Measurements from ENCODE around the gene WDR87. TPM values are rescaled to one million over a fixed set of nuclear protein-coding genes. Genes with fewer than 3 reads are reported as not detected.

WDR87 gene
- total RNA-seq, 1 experiment from 2014 or later, result not detected

GRCh38 chr19:37874784-37875183, 31.6 kb downstream of the WDR87 start:
- Histone ChIP-seq H4K20me1 (ENCODE audit: insufficient read depth) (no peaks in the 10 kb centered on the region), H3K36me3 (ENCODE audit: low read depth) (no peaks in the 10 kb centered on the region), H3F3A (ENCODE audit: insufficient read depth, low read depth) (no peaks in the 10 kb centered on the region), H3K9me3 (ENCODE audit: insufficient read depth, low read depth) (0 out of 2 replicates have a peak, but pooled peaks cover 3% of the 10 kb centered on the region), H3K4me2 (no peak overlapping the region), H3K9me2 (ENCODE audit: insufficient read depth) (no peaks in the 10 kb centered on the region), H3K27me3 (ENCODE audit: insufficient read depth, low read depth) (peaks cover 25% of the 10 kb centered on the region), H3K27ac (no peak overlapping the region), H3K4me3 (no peak overlapping the region), H2AFZ (no peak overlapping the region), H3K4me1 (replicated peaks; ENCODE audit: insufficient read depth) (no peaks in the 10 kb centered on the region), H3K79me2 (ENCODE audit: low read depth) (no peaks in the 10 kb centered on the region)
- TF ChIP-seq CTCF (conservative IDR thresholded peaks at IDR 0.05), result no peak
- no peak for TF ChIP-seq EZH2 (IDR thresholded peaks at IDR 0.05; ENCODE audit: low read depth)
- DNase-seq, result no peak
- intact Hi-C loops (cut with micrococcal nuclease; ENCODE audit: unreplicated experiment), result no loop called here
- BruUV-seq (replicated peaks), result no TSS peak
- ChIA-PET POLR2A (ENCODE audit: unreplicated experiment) (no interaction called here), CTCF (no interaction called here)

- no peak for TF ChIP-seq CTCF (conservative IDR thresholded peaks at IDR 0.05)
- TF ChIP-seq EZH2 (IDR thresholded peaks at IDR 0.05; ENCODE audit: low read depth), result no peak
- intact Hi-C loops (cut with micrococcal nuclease; ENCODE audit: unreplicated experiment), result no loop called here
- CTCF ChIA-PET, result no interaction called here
These were observed 34.0 kb downstream of the WDR87 start for GRCh38 chr19:37872383-37872782.

GRCh38 chr19:37869766-37870340, 36.5 kb downstream of the WDR87 start:
- POLR2A ChIA-PET (ENCODE audit: unreplicated experiment), result no interaction called here
- intact Hi-C loops (cut with micrococcal nuclease; ENCODE audit: unreplicated experiment), result no loop called here
- BruUV-seq (replicated peaks), result no TSS peak

More at GRCh38 chr19:37872383-37872782, 34.0 kb downstream of the WDR87 start:
- no peaks in the 10 kb centered on the region for H3F3A ChIP-seq (ENCODE audit: insufficient read depth, low read depth)
- H3K4me3 ChIP-seq, result no peak overlapping the region
- H3K79me2 ChIP-seq (ENCODE audit: low read depth), result no peaks in the 10 kb centered on the region
- H3K36me3 ChIP-seq (ENCODE audit: low read depth), result no peaks in the 10 kb centered on the region
- POLR2A ChIA-PET (ENCODE audit: unreplicated experiment), result interaction anchor here (0.6 kb wide), 1 partner anchor 85 kb away, joined by 9 read pairs; no protein-coding TSS in a partner anchor
- no peaks in the 10 kb centered on the region for H3K4me1 ChIP-seq (replicated peaks; ENCODE audit: insufficient read depth)
- H3K9me2 ChIP-seq (ENCODE audit: insufficient read depth), result no peaks in the 10 kb centered on the region
- H3K27me3 ChIP-seq (ENCODE audit: insufficient read depth, low read depth), result peaks cover 32% of the 10 kb centered on the region
- H2AFZ ChIP-seq, result no peak overlapping the region
- H3K4me2 ChIP-seq, result no peak overlapping the region
- H3K27ac ChIP-seq, result no peak overlapping the region
- no peaks in the 10 kb centered on the region for H3K9me3 ChIP-seq (ENCODE audit: insufficient read depth, low read depth)
- DNase-seq, result no peak
- H4K20me1 ChIP-seq (ENCODE audit: insufficient read depth), result no peaks in the 10 kb centered on the region
- BruUV-seq (replicated peaks), result no TSS peak

More at GRCh38 chr19:37869766-37870340, 36.5 kb downstream of the WDR87 start:
- no peaks in the 10 kb centered on the region for H3K4me1 ChIP-seq (replicated peaks; ENCODE audit: insufficient read depth)
- CTCF ChIA-PET, result no interaction called here
- no peaks in the 10 kb centered on the region for H3K79me2 ChIP-seq (ENCODE audit: low read depth)
- H3K27ac ChIP-seq, result no peak overlapping the region
- H2AFZ ChIP-seq, result no peak overlapping the region
- peaks cover 30% of the 10 kb centered on the region for H3K27me3 ChIP-seq (ENCODE audit: insufficient read depth, low read depth)
- H3K4me3 ChIP-seq, result no peak overlapping the region
- H3K9me3 ChIP-seq (ENCODE audit: insufficient read depth, low read depth), result no peaks in the 10 kb centered on the region
- DNase-seq, result no peak
- H4K20me1 ChIP-seq (ENCODE audit: insufficient read depth), result no peaks in the 10 kb centered on the region
- no peaks in the 10 kb centered on the region for H3K9me2 ChIP-seq (ENCODE audit: insufficient read depth)
- H3K36me3 ChIP-seq (ENCODE audit: low read depth), result no peaks in the 10 kb centered on the region
- H3K4me2 ChIP-seq, result no peak overlapping the region
- TF ChIP-seq CTCF (conservative IDR thresholded peaks at IDR 0.05) (no peak), EZH2 (IDR thresholded peaks at IDR 0.05; ENCODE audit: low read depth) (no peak)
- no peaks in the 10 kb centered on the region for H3F3A ChIP-seq (ENCODE audit: insufficient read depth, low read depth)

All from PC-9 (cell line).